GM21529 (cell line): ENCODE data around the gene FGD4.

ENCODE experiments used
- ATAC-seq: cut with Tn5 transposase; IDR thresholded peaks from one replicate; pipeline ENCODE4 v1.9.1; 2021; ENCODE audit not compliant: unreplicated experiment

FGD4 gene

GRCh38 chr12:32402946-32403345 is 3.6 kb downstream of the FGD4 start:
- no peak for ATAC-seq

GRCh38 chr12:32407795-32408194 is 8.4 kb downstream of the FGD4 start:
- no peak for ATAC-seq

DNA sequence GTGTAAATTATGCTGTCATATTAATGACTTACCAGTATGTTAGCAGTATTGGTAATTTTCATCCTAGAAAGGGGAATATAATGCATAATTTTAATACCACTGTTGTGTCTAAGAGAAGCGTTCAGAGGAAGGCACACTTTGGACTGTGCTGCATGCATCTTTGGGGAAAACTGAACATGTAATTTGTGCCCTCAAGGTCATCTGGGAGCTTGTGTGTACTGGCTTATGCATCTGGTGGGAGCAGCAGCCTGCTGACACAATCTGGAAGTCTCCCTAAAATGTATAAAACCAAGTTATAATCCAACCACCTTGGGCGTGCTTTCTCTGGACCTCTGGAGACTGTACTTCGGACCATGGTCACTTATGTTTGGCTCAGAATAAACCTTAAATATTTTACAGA is 14.1 kb downstream of the FGD4 start:
- no peak for ATAC-seq

DNA sequence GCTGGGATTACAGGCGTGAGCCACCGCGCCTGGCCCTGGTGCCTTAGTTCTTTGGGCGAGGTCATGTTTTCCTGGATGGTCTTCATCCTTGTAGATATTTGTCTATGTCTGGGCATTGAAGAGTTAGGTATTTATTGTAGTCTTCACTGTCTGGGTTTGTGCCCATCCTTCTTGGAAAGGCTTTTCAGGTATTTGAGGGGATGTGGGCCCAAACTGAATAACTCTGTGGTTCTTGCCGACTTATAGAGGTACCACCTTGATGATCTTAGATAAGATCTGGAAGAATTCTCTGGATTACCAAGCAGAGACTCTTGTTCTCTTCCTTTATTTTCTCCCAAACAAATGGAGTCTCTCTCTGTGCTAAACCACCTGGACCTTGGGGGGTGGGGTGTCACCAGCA is 18.9 kb downstream of the FGD4 start:
- ATAC-seq: no peak

DNA sequence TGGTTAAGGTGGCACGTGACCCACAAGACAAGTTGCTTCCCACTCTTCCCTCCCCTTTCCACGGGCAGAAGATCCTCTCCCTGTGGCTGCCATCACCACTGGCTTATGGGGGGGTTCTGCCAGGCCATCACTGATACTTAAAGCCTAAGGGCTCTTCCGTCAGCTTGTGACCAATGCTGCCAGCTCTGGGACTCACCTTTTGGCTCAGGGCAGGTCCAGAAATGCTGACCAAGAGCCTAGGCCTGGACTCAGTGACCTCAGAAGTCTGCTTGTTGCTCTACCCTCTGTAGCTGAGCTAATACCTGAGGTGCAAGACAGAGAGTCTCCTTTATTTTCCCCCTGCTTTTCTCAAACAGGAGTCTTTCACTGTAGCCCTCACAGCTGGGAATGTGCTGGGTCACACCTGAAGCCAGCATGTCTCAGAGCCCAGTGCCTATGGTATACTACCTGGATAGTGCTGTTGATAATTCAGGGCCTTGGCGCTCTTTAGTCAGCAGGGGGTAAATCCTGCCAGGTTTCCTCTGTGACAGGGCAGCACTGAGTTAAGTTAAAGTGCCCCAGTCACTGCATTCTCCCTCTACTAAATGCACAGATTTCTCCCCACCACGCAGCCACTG is 19.7 kb downstream of the FGD4 start:
- ATAC-seq: no peak

DNA sequence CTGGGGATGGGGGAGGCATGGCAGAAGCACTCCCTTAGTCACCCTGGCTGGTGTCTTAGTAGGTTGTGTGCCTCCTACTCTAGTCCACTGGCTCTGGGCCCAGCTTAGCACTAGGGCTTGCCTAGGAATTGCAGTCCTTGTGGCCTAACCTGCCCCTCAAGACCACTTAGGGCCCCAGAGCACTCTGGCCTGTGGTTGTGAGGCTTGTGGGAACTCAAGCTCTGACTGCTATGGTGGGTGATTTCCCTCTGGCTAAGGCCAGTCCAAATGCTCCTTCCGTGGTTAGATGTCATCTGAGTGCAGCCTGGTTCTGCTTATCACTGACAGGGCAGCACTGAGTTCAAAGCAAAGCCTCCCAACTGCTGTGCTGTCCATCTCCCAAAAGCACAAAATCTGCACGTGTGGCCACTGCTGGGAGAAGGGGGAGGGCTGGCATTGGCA is 20.2 kb downstream of the FGD4 start:
- peak; percentile 70 for ATAC-seq

- no peak for ATAC-seq
These were observed 21.0 kb downstream of the FGD4 start for GRCh38 chr12:32420356-32420755.

- ATAC-seq: no peak
These were observed 24.2 kb downstream of the FGD4 start for GRCh38 chr12:32423559-32423958.

GRCh38 chr12:32431025-32431424 is 31.7 kb downstream of the FGD4 start:
- ATAC-seq: no peak

GRCh38 chr12:32435921-32436705 is 36.8 kb downstream of the FGD4 start:
- ATAC-seq: no peak

- ATAC-seq: no peak
These were observed 37.7 kb downstream of the FGD4 start for GRCh38 chr12:32437095-32437515.

DNA sequence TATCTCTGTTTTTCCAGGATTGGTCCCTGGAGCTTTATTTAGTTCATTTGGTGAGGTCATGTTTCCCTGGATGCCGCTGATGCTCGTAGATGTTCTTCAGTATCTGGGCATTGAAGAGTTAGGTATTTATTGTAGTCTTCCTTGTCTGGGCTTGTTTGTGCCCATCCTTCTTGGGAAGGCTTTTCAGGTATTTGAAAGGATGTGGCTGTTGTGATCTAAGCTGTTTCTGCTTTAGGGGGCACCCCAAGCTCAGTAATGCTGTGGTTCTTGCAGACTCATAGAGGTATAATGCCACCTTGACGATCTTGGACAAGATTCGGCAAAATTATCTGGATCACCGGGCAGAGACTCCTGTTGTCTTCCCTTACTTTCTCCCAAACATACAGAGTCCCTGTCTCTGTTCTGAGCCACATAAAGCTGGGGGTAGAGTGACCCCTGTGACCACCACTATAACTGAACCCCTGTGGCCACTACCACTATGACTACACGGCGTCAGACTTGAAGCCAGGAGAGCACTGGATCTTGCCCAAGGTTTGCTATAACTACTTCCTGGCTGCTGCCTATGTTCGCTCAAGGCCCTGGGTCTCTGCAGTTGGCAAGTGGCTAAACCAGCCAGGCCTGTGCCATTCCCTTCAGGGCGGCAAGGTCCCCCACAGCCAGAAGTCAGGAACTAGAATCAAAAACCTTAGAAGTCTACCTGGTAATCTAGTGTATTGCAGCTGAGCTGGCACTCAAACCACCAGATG is 40.9 kb downstream of the FGD4 start:
- ATAC-seq: no peak

GRCh38 chr12:32443491-32443890 is 44.1 kb downstream of the FGD4 start:
- no peak for ATAC-seq

- ATAC-seq: no peak
These were observed 45.5 kb downstream of the FGD4 start for GRCh38 chr12:32444895-32445294.

DNA sequence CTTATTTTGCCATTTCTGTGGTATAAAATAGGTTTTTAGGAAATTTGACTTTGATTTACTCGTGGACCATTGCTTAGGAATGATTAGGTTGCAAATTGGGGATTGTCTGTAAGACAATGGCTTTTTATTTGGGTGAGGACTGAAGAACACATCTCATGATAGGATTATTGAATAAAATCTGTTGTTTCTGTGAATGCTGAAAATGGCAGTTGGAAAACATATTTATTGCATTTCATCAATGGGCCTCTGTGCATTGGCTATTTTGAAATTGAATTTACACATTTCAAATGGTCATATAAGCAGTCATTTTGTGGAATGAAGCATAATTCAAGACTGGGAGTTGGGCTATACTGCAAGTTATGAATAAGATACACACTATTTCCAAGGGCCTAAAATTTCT is 46.0 kb downstream of the FGD4 start:
- ATAC-seq: no peak

- no peak for ATAC-seq
These were observed 47.2 kb downstream of the FGD4 start for GRCh38 chr12:32446316-32447119.

GRCh38 chr12:32448586-32448985 is 49.2 kb downstream of the FGD4 start:
- no peak for ATAC-seq

- ATAC-seq: no peak
These were observed 51.0 kb downstream of the FGD4 start for GRCh38 chr12:32450363-32450762.

DNA sequence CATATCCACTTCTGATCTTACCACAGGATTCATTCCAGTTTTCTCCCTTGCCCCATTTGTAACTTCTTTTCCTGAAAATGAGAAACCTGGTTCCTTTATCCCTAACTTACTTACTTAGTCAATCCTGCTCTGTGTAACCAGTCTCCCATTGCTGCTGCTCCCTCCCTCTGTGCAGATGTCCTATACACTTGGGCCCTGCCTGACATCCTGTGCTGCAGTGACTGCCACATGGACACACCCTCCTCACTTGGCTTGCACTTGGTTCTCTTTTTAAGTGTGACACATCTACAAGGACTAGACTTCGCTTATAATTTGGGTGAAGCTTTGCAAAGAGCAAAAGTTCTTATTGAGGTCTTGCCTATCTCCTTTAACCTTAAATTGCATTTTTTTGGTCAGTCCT is 51.4 kb downstream of the FGD4 start:
- no peak for ATAC-seq

GRCh38 chr12:32451816-32452215 is 52.5 kb downstream of the FGD4 start:
- no peak for ATAC-seq

DNA sequence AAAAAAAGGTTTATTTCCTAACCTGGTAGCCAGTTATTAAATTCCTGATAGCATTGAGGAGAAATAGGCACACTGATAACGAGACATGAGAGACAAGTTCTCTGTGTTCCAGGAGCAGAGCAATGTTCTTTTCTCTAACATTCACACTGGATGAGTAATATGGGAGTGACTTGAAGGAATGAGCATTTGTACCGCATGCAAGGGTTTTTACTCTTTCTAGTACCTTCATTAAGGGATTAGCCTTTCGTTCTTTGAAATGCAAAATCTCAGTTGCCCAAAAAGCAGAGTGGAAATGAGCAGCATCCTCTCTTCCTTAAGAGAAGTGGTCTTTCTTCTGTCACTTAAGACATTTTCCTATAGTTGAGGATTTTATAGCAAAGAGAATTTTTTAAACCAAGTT is 54.7 kb downstream of the FGD4 start:
- no peak for ATAC-seq
